ENCODE results near the gene ADAMTS8.

DNA sequence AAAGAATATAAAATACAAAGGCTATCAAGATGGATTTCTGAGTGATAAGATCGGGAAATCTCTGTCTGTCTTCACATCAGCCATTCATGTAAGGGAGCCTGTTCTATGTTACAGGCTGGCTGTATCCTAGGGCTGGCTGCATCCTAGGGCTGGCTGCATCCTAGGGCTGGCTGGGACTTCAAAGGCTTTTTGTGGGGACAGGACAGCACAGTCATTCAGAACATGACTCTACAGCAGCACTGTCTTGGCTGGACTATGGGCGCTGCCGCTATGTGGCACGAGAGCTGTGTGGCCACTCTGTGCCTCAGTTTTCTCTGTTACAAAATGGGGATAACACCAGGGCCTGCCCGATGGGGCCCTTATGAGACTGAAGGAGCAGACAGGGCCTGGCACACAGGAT is 10.2 kb downstream of the ADAMTS8 start:
- TF ChIP-seq PML (IDR thresholded peaks at IDR 0.05; ENCODE audit: low read length) = no peak
- no peak for TF ChIP-seq SAP30 (IDR thresholded peaks at IDR 0.05; ENCODE audit: borderline replicate concordance, insufficient read depth, low read depth, low read length, poor library complexity, severe bottlenecking)
- TF ChIP-seq POLR2A (conservative IDR thresholded peaks at IDR 0.05) = no peak
- TF ChIP-seq SMARCC2 (IDR thresholded peaks at IDR 0.05; ENCODE audit: low read depth) = no peak
- TF ChIP-seq CTCF (IDR thresholded peaks at IDR 0.05 in 2 of 3, conservative IDR thresholded peaks at IDR 0.05 in 1 of 3; ENCODE audit: insufficient read depth in 2 of 3, low read depth in 1 of 3, low read length in 3 of 3) = no peak
- TF ChIP-seq ZEB2 (IDR thresholded peaks at IDR 0.05) = no peak
- TF ChIP-seq GATAD2A (IDR thresholded peaks at IDR 0.05) = no peak
- TF ChIP-seq, protein P1, sequence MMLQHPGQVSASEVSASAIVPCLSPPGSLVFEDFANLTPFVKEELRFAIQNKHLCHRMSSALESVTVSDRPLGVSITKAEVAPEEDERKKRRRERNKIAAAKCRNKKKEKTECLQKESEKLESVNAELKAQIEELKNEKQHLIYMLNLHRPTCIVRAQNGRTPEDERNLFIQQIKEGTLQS (IDR thresholded peaks at IDR 0.05) = no peak
- TF ChIP-seq, protein P1 (CRISPR knock-in tag; conservative IDR thresholded peaks at IDR 0.05) = no peak
- no peak for TF ChIP-seq HDAC6 (IDR thresholded peaks at IDR 0.05; ENCODE audit: low read depth, low read length)
- TF ChIP-seq YY1 (IDR thresholded peaks at IDR 0.05; ENCODE audit: borderline replicate concordance in 1 of 3, control insufficient read depth in 1 of 3, extremely low read depth in 1 of 3, insufficient read depth in 3 of 3, insufficient read length in 1 of 3, insufficient replicate concordance in 2 of 3, low read depth in 1 of 3, low read length in 2 of 3) = no peak
- TF ChIP-seq ZNF274 (IDR thresholded peaks at IDR 0.05; ENCODE audit: borderline replicate concordance, low read depth, low read length) = no peak
- TF ChIP-seq ZBTB7A (IDR thresholded peaks at IDR 0.05; ENCODE audit: borderline replicate concordance, control insufficient read depth, low read depth, low read length) = no peak
- TF ChIP-seq, protein P2, sequence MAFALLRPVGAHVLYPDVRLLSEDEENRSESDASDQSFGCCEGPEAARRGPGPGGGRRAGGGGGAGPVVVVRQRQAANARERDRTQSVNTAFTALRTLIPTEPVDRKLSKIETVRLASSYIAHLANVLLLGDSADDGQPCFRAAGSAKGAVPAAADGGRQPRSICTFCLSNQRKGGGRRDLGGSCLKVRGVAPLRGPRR (CRISPR knock-in tag; IDR thresholded peaks at IDR 0.05) = no peak
- no peak for TF ChIP-seq SP2 (IDR thresholded peaks at IDR 0.05; ENCODE audit: extremely low read depth, low read depth, low read length, poor library complexity, severe bottlenecking)
